ENCODE results near the gene PLCXD1. TPM values are rescaled to one million over a fixed set of nuclear protein-coding genes. Genes with fewer than 3 reads are reported as not detected.
A peak's percentile ranks its signal among the peaks of the same experiment; 100 is the strongest.

Gene PLCXD1
- polyA plus RNA-seq, 3 donors: 2.9 to 28.7 (median 6.7) TPM

GRCh38 chrX:283115-283845 is 2.1 kb downstream of the PLCXD1 start:
- Histone ChIP-seq H3K4me3 (replicated peaks in 1 of 3; ENCODE audit: low read depth in 2 of 3, low read length in 3 of 3) (peak overlapping the region; percentile 62 to 81 (median 64)), H4K20me1 (ENCODE audit: insufficient read depth, low read length) (no peaks in the 10 kb centered on the region), H3K9ac (ENCODE audit: insufficient read depth, low read length, poor library complexity, severe bottlenecking) (peak overlapping the region; percentile 32), H3K27ac (ENCODE audit: low read depth in 1 of 2, low read length in 2 of 2) (peak overlapping the region in 1 of 2 donors; percentile 71), H3K27me3 (ENCODE audit: control insufficient read depth in 2 of 2, insufficient read depth in 2 of 2, low read length in 2 of 2) (no peaks in the 10 kb centered on the region), H3K79me2 (ENCODE audit: insufficient read depth, low read length) (peaks cover 19% of the 10 kb centered on the region), H3K36me3 (replicated peaks in 1 of 2; ENCODE audit: control insufficient read depth in 1 of 2, insufficient read depth in 2 of 2, low read length in 2 of 2) (peaks cover 0 to 33% of the 10 kb centered on the region in 2 donors), H2AFZ (ENCODE audit: insufficient read depth, low read depth, low read length, poor library complexity, severe bottlenecking) (peak overlapping the region; percentile 53), H3K9me3 (replicated peaks in 1 of 2; ENCODE audit: control insufficient read depth in 1 of 2, insufficient read depth in 1 of 2, low read length in 2 of 2) (no peaks in the 10 kb centered on the region), H3K4me2 (replicated peaks; ENCODE audit: extremely low read depth, low read length, poor library complexity, severe bottlenecking) (peak overlapping the region; percentile 88), H3K4me1 (ENCODE audit: control insufficient read depth in 1 of 2, insufficient read depth in 2 of 2, low read length in 2 of 2) (peaks cover 8 to 24% of the 10 kb centered on the region in 2 donors)
- intact Hi-C loops (cut with micrococcal nuclease): no loop called here
- H3K9me3 Mint-ChIP-seq: peaks cover 0 to 1% (median 0%) of the 10 kb centered on the region in 7 donors
- WGBS (ENCODE audit: insufficient coverage): 0% methylated on average over 24 of the region's 45 CpGs
- peaks cover 27% of the 10 kb centered on the region for H3K4me1 Mint-ChIP-seq
- peak; percentile 86 to 89 (median 87) for DNase-seq
- TF ChIP-seq CTCF (IDR thresholded peaks at IDR 0.05): no peak
- peaks cover 1 to 6% (median 2%) of the 10 kb centered on the region in 3 donors for H3K27me3 Mint-ChIP-seq (ENCODE audit: low read depth in 3 of 3)
- peaks cover 17 to 20% of the 10 kb centered on the region in 2 donors for H3K36me3 Mint-ChIP-seq
- peak overlapping the region; percentile 93 to 96 for H3K4me3 Mint-ChIP-seq
- H3K27ac Mint-ChIP-seq: peak overlapping the region; percentile 78 to 95 (median 87)

- H4K20me1 ChIP-seq (ENCODE audit: insufficient read depth, low read length): no peaks in the 10 kb centered on the region
- peaks cover 16% of the 10 kb centered on the region for H3K79me2 ChIP-seq (ENCODE audit: insufficient read depth, low read length)
- peaks cover 11 to 51% of the 10 kb centered on the region in 2 donors for H3K36me3 ChIP-seq (replicated peaks in 1 of 2; ENCODE audit: control insufficient read depth in 1 of 2, insufficient read depth in 2 of 2, low read length in 2 of 2)
- H3K27ac ChIP-seq (ENCODE audit: low read depth in 1 of 2, low read length in 2 of 2): no peak overlapping the region
- H3K4me1 ChIP-seq (ENCODE audit: control insufficient read depth in 1 of 2, insufficient read depth in 2 of 2, low read length in 2 of 2): peaks cover 8 to 19% of the 10 kb centered on the region in 2 donors
- H3K4me3 ChIP-seq (replicated peaks in 1 of 3; ENCODE audit: low read depth in 2 of 3, low read length in 3 of 3): no peak overlapping the region
- DNase-seq: no peak
- peaks cover 0 to 1% (median 0%) of the 10 kb centered on the region in 7 donors for H3K9me3 Mint-ChIP-seq
- 97% methylated on average over 12 of the region's 13 CpGs for WGBS (ENCODE audit: insufficient coverage)
- no peak overlapping the region for H2AFZ ChIP-seq (ENCODE audit: insufficient read depth, low read depth, low read length, poor library complexity, severe bottlenecking)
- peaks cover 16% of the 10 kb centered on the region for H3K4me1 Mint-ChIP-seq
- H3K4me2 ChIP-seq (replicated peaks; ENCODE audit: extremely low read depth, low read length, poor library complexity, severe bottlenecking): no peak overlapping the region
- no peaks in the 10 kb centered on the region for H3K27me3 ChIP-seq (ENCODE audit: control insufficient read depth in 2 of 2, insufficient read depth in 2 of 2, low read length in 2 of 2)
- H3K27me3 Mint-ChIP-seq (ENCODE audit: low read depth in 3 of 3): peaks cover 0 to 3% (median 0%) of the 10 kb centered on the region in 3 donors
- H3K36me3 Mint-ChIP-seq: peaks cover 28 to 39% of the 10 kb centered on the region in 2 donors
- intact Hi-C loops (cut with micrococcal nuclease): no loop called here
- H3K9ac ChIP-seq (ENCODE audit: insufficient read depth, low read length, poor library complexity, severe bottlenecking): no peak overlapping the region
- H3K4me3 Mint-ChIP-seq: no peak overlapping the region
- TF ChIP-seq CTCF (IDR thresholded peaks at IDR 0.05): no peak
- peak overlapping the region in 1 of 7 donors; percentile 45 for H3K27ac Mint-ChIP-seq
- H3K9me3 ChIP-seq (replicated peaks in 1 of 2; ENCODE audit: control insufficient read depth in 1 of 2, insufficient read depth in 1 of 2, low read length in 2 of 2): no peaks in the 10 kb centered on the region
Measured at GRCh38 chrX:285076-285677, 4.0 kb downstream of the PLCXD1 start.

All from CD14-positive monocyte (primary cell).